Stimulated activated CD4-positive, alpha-beta T cell treated with anti-CD3 and anti-CD28 coated beads, Interleukin-15, amount 100 ng/mL, for 48 hours (primary cell): ENCODE measurements around the gene ALLC.
"Not testable (repeated sequence)": the region's sequence is repeated elsewhere in the genome, so short reads cannot be mapped to it uniquely, and the experiment has no call there.

ENCODE experiments used
- DNase-seq, 2 donors: peaks; one replicate each; pipeline ENCODE4 v3.0.0-alpha.2; 2020; ENCODE audit warnings: low read depth in 2 of 2

ALLC gene

GRCh38 chr2:3657881-3658280, at the start of gene ALLC:
Gene ALLC (plus strand): TSS chr2:3658200. CDS start chr2:3671158, 12,958 bp downstream.
- no peak for DNase-seq

GRCh38 chr2:3608373-3609278, 49.4 kb upstream of the ALLC start:
- DNase-seq: no peak

- not testable (repeated sequence) for DNase-seq
Observed at GRCh38 chr2:3609279-3609673, 48.7 kb upstream of the ALLC start.

GRCh38 chr2:3610415-3610814, 47.6 kb upstream of the ALLC start:
- DNase-seq: no peak

GRCh38 chr2:3610881-3611505, 47.0 kb upstream of the ALLC start:
- DNase-seq: no peak

- DNase-seq: no peak
Observed at GRCh38 chr2:3611589-3611988, 46.4 kb upstream of the ALLC start.

- DNase-seq: no peak
Observed at GRCh38 chr2:3612639-3613523, 45.1 kb upstream of the ALLC start.

- no peak for DNase-seq
Observed at GRCh38 chr2:3613524-3613905, 44.5 kb upstream of the ALLC start.

- not testable (repeated sequence) for DNase-seq
Observed at GRCh38 chr2:3614743-3615142, 43.3 kb upstream of the ALLC start.

- DNase-seq: not testable (repeated sequence)
Observed at GRCh38 chr2:3615541-3616200, 42.3 kb upstream of the ALLC start.

GRCh38 chr2:3616435-3617197, 41.4 kb upstream of the ALLC start:
- not testable (repeated sequence) for DNase-seq

- DNase-seq: no peak
Observed at GRCh38 chr2:3617198-3617890, 40.7 kb upstream of the ALLC start.

- no peak for DNase-seq
Observed at GRCh38 chr2:3618367-3618766, 39.6 kb upstream of the ALLC start.

- DNase-seq: no peak
Observed at GRCh38 chr2:3619033-3619432, 39.0 kb upstream of the ALLC start.

- not testable (repeated sequence) for DNase-seq
Observed at GRCh38 chr2:3619661-3620060, 38.3 kb upstream of the ALLC start.

GRCh38 chr2:3620834-3621233, 37.2 kb upstream of the ALLC start:
- no peak for DNase-seq

GRCh38 chr2:3622967-3623366, 35.0 kb upstream of the ALLC start:
- no peak for DNase-seq

- DNase-seq: no peak
Observed at GRCh38 chr2:3624059-3624794, 33.8 kb upstream of the ALLC start.

- no peak for DNase-seq
Observed at GRCh38 chr2:3625186-3625585, 32.8 kb upstream of the ALLC start.
